Lower lobe of right lung (tissue), 2 donors: ENCODE results near the gene TP63. TPM values are rescaled to one million over a fixed set of nuclear protein-coding genes. Genes with fewer than 3 reads are reported as not detected.

Experiments used
- ATAC-seq, 2 donors: fragments of 200-7000 bp; cut with Tn5 transposase; one replicate each; pipeline ENCODE4 v1.9.1; 2020 to 2022; ENCODE audit warnings: mild to moderate bottlenecking in 2 of 2, moderate library complexity in 2 of 2
- DNase-seq: peaks from one replicate; pipeline ENCODE4 v3.0.0-alpha.2; 2020
- H3K27ac ChIP-seq: fragments of 200-600 bp; one replicate; pipeline ENCODE4 v1.8.0; 2022
- H3K27me3 ChIP-seq: fragments of 200-600 bp; one replicate; pipeline ENCODE4 v1.8.0; 2022; ENCODE audit warnings: low read depth
- H3K36me3 ChIP-seq: fragments of 200-600 bp; one replicate; pipeline ENCODE4 v1.8.0; 2022; ENCODE audit warnings: mild to moderate bottlenecking
- H3K4me1 ChIP-seq: fragments of 200-600 bp; one replicate; pipeline ENCODE4 v1.8.0; 2022
- H3K4me3 ChIP-seq: fragments of 200-600 bp; one replicate; pipeline ENCODE4 v1.8.0; 2022; ENCODE audit warnings: mild to moderate bottlenecking
- H3K9me3 ChIP-seq: fragments of 200-600 bp; one replicate; pipeline ENCODE4 v1.8.0; 2022
- intact Hi-C: fragments of 100-400 bp; cut with DNase I; formaldehyde crosslinking; loops from one replicate; pipeline ENCODE4 v1.11.0; 2022
- total RNA-seq: library from RNA; stranded (reverse); fragmentation: NEBNext Ultra II Directional; extraction: Animal tissue kit (Norgen Biotek cat#: 25700); gene quantifications from one replicate; pipeline ENCODE4 v1.2.1, GENCODE V29; 2021
- TF ChIP-seq, protein P1 (sequence below): fragments of 200-600 bp; IDR thresholded peaks from one replicate; pipeline ENCODE4 v1.8.0; 2022; ENCODE audit warnings: antibody characterized with exemption, mild to moderate bottlenecking
- donor health status: DM: no; HTN: yes; CAD: no; lungs with severe emphysema.

The TP63 gene
- total RNA-seq, 1 donor from 2014 or later, result 2.1 TPM

DNA sequence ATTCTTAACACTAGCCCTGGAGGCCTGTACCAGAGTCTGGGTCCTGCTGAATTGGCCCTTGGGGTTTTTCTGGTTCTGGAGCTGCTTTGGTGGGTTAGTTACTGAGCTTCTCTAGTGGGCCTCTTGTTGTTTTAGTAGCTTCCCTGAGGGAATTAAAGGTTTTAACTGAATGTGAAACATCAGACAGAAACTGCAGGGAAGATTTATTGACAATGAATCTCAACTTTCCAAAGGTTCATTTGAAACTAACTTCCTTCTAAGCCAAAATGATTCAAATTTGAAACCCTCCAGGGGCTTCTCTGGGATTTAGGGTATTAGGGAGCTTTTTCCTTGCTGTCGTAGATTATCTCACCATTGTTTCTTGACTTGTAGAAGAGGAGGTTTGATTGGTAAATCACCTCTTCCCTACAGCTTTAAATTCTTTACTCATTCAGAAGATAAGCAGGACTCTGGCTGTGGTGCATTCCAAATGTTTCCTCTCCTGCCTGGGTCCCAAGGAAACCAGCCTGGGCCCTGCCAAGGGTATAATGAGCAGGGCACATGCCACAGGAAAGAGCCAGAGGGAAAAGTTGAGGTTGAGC is 71.0 kb downstream of the TP63 start:
- Histone ChIP-seq H3K27me3 (no peaks in the 10 kb centered on the region), H3K4me1 (no peaks in the 10 kb centered on the region), H3K36me3 (no peaks in the 10 kb centered on the region), H3K9me3 (no peaks in the 10 kb centered on the region), H3K27ac (no peak overlapping the region), H3K4me3 (no peak overlapping the region)
- intact Hi-C loops, result no loop called here
- DNase-seq (no peak), ATAC-seq (no peak)
- TF ChIP-seq, protein P1, sequence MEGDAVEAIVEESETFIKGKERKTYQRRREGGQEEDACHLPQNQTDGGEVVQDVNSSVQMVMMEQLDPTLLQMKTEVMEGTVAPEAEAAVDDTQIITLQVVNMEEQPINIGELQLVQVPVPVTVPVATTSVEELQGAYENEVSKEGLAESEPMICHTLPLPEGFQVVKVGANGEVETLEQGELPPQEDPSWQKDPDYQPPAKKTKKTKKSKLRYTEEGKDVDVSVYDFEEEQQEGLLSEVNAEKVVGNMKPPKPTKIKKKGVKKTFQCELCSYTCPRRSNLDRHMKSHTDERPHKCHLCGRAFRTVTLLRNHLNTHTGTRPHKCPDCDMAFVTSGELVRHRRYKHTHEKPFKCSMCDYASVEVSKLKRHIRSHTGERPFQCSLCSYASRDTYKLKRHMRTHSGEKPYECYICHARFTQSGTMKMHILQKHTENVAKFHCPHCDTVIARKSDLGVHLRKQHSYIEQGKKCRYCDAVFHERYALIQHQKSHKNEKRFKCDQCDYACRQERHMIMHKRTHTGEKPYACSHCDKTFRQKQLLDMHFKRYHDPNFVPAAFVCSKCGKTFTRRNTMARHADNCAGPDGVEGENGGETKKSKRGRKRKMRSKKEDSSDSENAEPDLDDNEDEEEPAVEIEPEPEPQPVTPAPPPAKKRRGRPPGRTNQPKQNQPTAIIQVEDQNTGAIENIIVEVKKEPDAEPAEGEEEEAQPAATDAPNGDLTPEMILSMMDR, result no peak

- no peaks in the 10 kb centered on the region for H3K27me3 ChIP-seq
- ATAC-seq, result no peak
- no peaks in the 10 kb centered on the region for H3K9me3 ChIP-seq
- H3K36me3 ChIP-seq, result no peaks in the 10 kb centered on the region
- H3K27ac ChIP-seq, result no peak overlapping the region
- no peaks in the 10 kb centered on the region for H3K4me1 ChIP-seq
- DNase-seq, result no peak
- TF ChIP-seq, protein P1, result no peak
- H3K4me3 ChIP-seq, result no peak overlapping the region
- intact Hi-C loops, result no loop called here
Observed at GRCh38 chr3:189703865-189704264, 72.7 kb downstream of the TP63 start.

- intact Hi-C loops, result no loop called here
- no peaks in the 10 kb centered on the region for H3K36me3 ChIP-seq
- no peak overlapping the region for H3K27ac ChIP-seq
- H3K27me3 ChIP-seq, result no peaks in the 10 kb centered on the region
- DNase-seq (no peak), ATAC-seq (no peak)
- no peaks in the 10 kb centered on the region for H3K9me3 ChIP-seq
- no peak overlapping the region for H3K4me3 ChIP-seq
- TF ChIP-seq, protein P1, result no peak
- peaks cover 9% of the 10 kb centered on the region for H3K4me1 ChIP-seq
Observed at GRCh38 chr3:189708375-189708774, 77.2 kb downstream of the TP63 start.

DNA sequence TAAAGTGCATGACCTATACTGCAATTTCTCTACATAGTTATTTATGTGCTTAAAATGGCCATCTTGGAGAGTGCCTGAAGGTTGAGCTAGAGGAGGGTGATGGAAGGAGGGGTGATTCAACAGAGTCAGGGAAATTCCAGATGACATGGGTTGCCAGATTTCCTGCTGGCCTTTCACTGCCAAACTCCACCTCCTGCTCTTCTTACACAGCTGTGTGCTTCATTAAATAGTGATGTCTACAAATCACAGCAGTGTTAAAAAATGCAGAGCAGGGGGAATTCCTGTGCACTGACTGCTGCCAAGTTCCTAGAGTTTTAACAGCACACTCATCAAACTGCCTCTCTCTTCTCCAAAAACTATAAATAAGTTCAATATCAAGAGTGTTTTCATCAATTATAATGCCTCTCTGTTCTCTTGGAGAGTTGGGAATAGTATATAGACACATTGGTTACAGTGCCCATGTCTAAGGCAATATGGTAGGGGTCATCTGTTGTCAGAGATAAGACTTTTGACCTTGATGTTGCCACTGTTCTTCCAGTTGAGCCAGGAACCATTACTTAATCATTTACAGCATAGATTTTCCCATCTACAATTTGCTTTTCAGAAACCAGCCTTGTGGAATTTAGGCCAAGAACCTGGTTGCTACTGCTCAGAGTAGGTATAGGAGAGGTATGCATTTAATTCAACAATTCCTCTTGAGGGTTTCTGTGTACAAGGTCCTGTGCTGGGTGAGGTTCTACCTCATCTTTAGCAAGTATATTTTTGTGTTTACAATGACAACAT is 79.6 kb downstream of the TP63 start:
- peaks cover 9% of the 10 kb centered on the region for H3K4me1 ChIP-seq
- DNase-seq, result no peak
- TF ChIP-seq, protein P1, result no peak
- H3K27me3 ChIP-seq, result no peaks in the 10 kb centered on the region
- no peaks in the 10 kb centered on the region for H3K9me3 ChIP-seq
- intact Hi-C loops, result no loop called here
- no peak overlapping the region for H3K27ac ChIP-seq
- H3K4me3 ChIP-seq, result no peak overlapping the region
- peak; percentile 75 to 88 for ATAC-seq
- H3K36me3 ChIP-seq, result no peaks in the 10 kb centered on the region

- Histone ChIP-seq H3K4me3 (no peak overlapping the region), H3K36me3 (no peaks in the 10 kb centered on the region), H3K27ac (no peak overlapping the region), H3K27me3 (no peaks in the 10 kb centered on the region), H3K4me1 (peaks cover 9% of the 10 kb centered on the region), H3K9me3 (no peaks in the 10 kb centered on the region)
- DNase-seq (no peak), ATAC-seq (no peak)
- TF ChIP-seq, protein P1, result no peak
- intact Hi-C loops, result no loop called here
Observed at GRCh38 chr3:189712906-189713483, 81.8 kb downstream of the TP63 start.
